PC-3 (cell line): Measurements from ENCODE around the gene OLFML2B.

Source experiments
- CTCF ChIP-seq: fragments of 300-600 bp; sonication (generic); conservative IDR thresholded peaks from 2 replicates; pipeline ENCODE4 v1.5.1; 2017; ENCODE audit warnings: antibody characterized with exemption, low read depth, mild to moderate bottlenecking, low read length
- EZH2phosphoT487 ChIP-seq: fragments of 300-600 bp; sonication (generic); IDR thresholded peaks from 2 replicates; pipeline ENCODE4 v1.6.1; 2018; ENCODE audit warnings: mild to moderate bottlenecking, antibody characterized with exemption, low read length, borderline replicate concordance

GRCh38 chr1:162036163-162036562 is 12.5 kb upstream of the OLFML2B start:
- no peak for TF ChIP-seq CTCF
- TF ChIP-seq EZH2phosphoT487: no peak
